Measurements from ENCODE around the gene SLC9A2. TPM values are rescaled to one million over a fixed set of nuclear protein-coding genes. Genes with fewer than 3 reads are reported as not detected.

SLC9A2 gene
- total RNA-seq, 1 donor from 2014 or later: 10.0 TPM

GRCh38 chr2:102604769-102605168, 14.6 kb upstream of the SLC9A2 start:
- Mint-ChIP-seq H3K27me3 (no peaks in the 10 kb centered on the region), H3K27ac (peak overlapping the region; percentile 22), H3K9me3 (no peaks in the 10 kb centered on the region), H3K4me1 (ENCODE audit: unreplicated experiment) (no peaks in the 10 kb centered on the region), H3K36me3 (no peaks in the 10 kb centered on the region), H3K4me3 (no peak overlapping the region)
- no peak for TF ChIP-seq CTCF (conservative IDR thresholded peaks at IDR 0.05)
- no peak for DNase-seq (ENCODE audit: extremely low spot score, unreplicated experiment)

DNA sequence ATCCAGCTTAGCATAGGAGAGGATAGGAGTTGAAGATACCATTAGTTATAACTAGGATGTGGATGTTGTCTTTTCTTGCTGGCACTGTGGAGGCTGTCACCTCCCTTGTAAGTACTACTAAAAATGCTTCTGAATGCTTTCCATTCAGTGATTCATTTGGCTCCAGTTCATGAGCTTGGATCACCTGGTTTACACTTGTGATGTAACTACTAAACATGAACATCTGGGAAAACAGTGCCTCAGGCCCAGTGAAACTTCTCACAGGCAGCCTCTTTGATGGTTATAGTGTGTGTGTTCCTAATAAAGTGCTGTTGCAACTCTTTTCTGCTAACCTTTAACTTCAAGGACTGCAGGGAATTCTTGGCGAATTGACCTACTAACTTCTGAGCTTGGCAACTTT, 13.0 kb upstream of the SLC9A2 start:
- H3K4me3 Mint-ChIP-seq: no peak overlapping the region

GRCh38 chr2:102615620-102616436, 3.5 kb upstream of the SLC9A2 start:
- peak; percentile 87 for TF ChIP-seq CTCF (conservative IDR thresholded peaks at IDR 0.05)
- Mint-ChIP-seq H3K27me3 (peaks cover 58% of the 10 kb centered on the region), H3K4me1 (ENCODE audit: unreplicated experiment) (peaks cover 11% of the 10 kb centered on the region), H3K27ac (no peak overlapping the region), H3K36me3 (no peaks in the 10 kb centered on the region), H3K4me3 (peak overlapping the region; percentile 7), H3K9me3 (no peaks in the 10 kb centered on the region)
- DNase-seq (ENCODE audit: extremely low spot score, unreplicated experiment): no peak

More for the DNA sequence above, 13.0 kb upstream of the SLC9A2 start:
- Mint-ChIP-seq H3K36me3 (no peaks in the 10 kb centered on the region), H3K9me3 (no peaks in the 10 kb centered on the region), H3K4me1 (ENCODE audit: unreplicated experiment) (no peaks in the 10 kb centered on the region), H3K27ac (peak overlapping the region; percentile 38), H3K27me3 (no peaks in the 10 kb centered on the region)
- DNase-seq (ENCODE audit: extremely low spot score, unreplicated experiment): no peak
- no peak for TF ChIP-seq CTCF (conservative IDR thresholded peaks at IDR 0.05)

DNA sequence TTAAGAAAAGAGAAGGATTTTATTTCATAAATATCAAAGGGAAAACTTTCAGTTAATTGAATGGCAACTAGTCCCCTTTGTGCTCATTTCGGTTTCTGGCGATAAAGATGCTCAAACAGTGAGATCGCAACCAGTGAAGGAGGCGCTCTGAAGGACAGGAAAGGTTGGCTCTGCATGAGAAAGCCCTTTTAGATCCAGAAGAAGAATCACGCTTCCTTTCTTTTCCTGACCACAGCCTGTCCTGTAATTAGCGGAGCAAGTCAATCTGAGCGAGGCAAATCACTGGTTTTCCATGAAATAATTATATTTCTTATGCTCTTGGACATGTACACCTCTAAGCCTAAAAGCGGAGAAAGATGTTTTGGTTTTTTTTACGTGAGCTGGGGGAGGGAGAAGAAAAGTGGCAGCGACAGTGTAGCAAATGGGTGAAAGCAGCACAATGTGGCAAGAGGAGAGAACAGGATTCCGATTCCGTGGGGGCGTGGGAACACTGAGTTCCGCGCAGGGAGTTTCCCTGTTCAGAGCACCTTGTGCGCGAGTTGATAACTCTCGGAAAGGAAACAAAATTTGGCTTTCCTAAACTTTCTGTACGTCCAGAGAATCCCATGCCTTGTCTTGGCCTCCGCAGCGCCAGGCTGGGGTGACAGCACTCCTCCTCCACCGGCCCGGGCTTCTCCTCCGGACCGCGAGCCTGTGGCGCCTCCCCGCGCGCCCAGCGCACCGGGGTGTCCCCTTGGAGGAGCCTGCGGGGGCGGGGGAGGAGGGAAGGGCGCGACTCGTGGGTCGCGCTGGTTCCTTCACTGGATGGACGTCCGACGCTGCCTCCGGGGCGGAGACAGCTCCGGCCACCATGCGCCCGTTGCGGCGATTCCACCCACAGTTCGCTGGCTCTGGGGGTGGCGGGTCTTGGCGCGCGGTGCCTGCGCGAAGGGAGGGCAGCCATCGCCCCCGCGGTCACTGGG, 620 bp upstream of the SLC9A2 start:
- peak overlapping the region; percentile 88 for H3K4me3 Mint-ChIP-seq
- H3K9me3 Mint-ChIP-seq: no peaks in the 10 kb centered on the region
- peaks cover 79% of the 10 kb centered on the region for H3K27me3 Mint-ChIP-seq
- TF ChIP-seq CTCF (conservative IDR thresholded peaks at IDR 0.05): no peak
- H3K4me1 Mint-ChIP-seq (ENCODE audit: unreplicated experiment): peaks cover 11% of the 10 kb centered on the region
- peak overlapping the region; percentile 83 for H3K27ac Mint-ChIP-seq
- no peak for DNase-seq (ENCODE audit: extremely low spot score, unreplicated experiment)
- no peaks in the 10 kb centered on the region for H3K36me3 Mint-ChIP-seq

DNA sequence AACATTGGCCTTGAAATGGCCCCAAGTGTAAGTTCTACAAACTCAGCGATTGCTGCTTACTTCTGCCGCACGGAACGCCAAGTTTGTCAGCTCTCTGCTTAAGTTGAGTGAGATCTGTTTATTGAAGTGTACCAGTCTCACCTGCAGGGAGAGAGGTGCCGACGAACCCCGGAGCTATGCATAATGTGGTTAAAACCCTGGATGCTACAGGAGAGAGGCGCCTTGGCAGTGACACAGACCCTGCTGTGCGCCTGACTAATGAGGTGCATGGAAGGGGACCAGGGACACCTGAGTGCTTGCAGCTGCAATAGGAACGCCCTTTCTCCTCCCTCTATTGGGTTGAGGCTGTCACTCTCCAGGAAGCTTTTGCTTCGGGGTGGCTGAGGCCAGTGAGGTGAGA, 979 bp downstream of the SLC9A2 start:
- no peak for TF ChIP-seq CTCF (conservative IDR thresholded peaks at IDR 0.05)
- peak overlapping the region; percentile 86 for H3K4me3 Mint-ChIP-seq
- H3K27me3 Mint-ChIP-seq: peaks cover 79% of the 10 kb centered on the region
- no peak for DNase-seq (ENCODE audit: extremely low spot score, unreplicated experiment)
- H3K9me3 Mint-ChIP-seq: no peaks in the 10 kb centered on the region
- no peaks in the 10 kb centered on the region for H3K36me3 Mint-ChIP-seq
- peaks cover 11% of the 10 kb centered on the region for H3K4me1 Mint-ChIP-seq (ENCODE audit: unreplicated experiment)
- H3K27ac Mint-ChIP-seq: peak overlapping the region; percentile 77
